Epithelial cell of esophagus (primary cell): ENCODE results near the gene SEC16A.

Experiments used
- DNase-seq: peaks from one replicate; pipeline ENCODE4 v3.0.0; 2010; ENCODE audit warnings: low read depth
- H3K4me3 ChIP-seq: 2 replicates; pipeline ENCODE4 v1.5.1; 2011; ENCODE audit warnings: mild to moderate bottlenecking, low read length, control low read depth
- CTCF ChIP-seq: IDR thresholded peaks from 2 replicates; pipeline ENCODE4 v1.5.1; 2011; ENCODE audit warnings: low read depth, mild to moderate bottlenecking, low read length, control low read depth, inconsistent platforms; ENCODE audit not compliant: insufficient read depth; ENCODE audit errors: missing control alignments

The SEC16A gene

GRCh38 chr9:136404801-136405136, 78.1 kb downstream of the SEC16A start:
- no peak overlapping the region for H3K4me3 ChIP-seq
- TF ChIP-seq CTCF, result no peak
- no peak for DNase-seq

GRCh38 chr9:136403915-136404800, 78.7 kb downstream of the SEC16A start:
- DNase-seq, result no peak
- no peak for TF ChIP-seq CTCF
- no peak overlapping the region for H3K4me3 ChIP-seq

- no peak overlapping the region for H3K4me3 ChIP-seq
- no peak for DNase-seq
- TF ChIP-seq CTCF, result no peak
Measured at GRCh38 chr9:136403538-136403914, 79.3 kb downstream of the SEC16A start.

GRCh38 chr9:136402067-136402466, 80.8 kb downstream of the SEC16A start:
- H3K4me3 ChIP-seq, result no peak overlapping the region
- TF ChIP-seq CTCF, result no peak
- DNase-seq, result no peak

DNA sequence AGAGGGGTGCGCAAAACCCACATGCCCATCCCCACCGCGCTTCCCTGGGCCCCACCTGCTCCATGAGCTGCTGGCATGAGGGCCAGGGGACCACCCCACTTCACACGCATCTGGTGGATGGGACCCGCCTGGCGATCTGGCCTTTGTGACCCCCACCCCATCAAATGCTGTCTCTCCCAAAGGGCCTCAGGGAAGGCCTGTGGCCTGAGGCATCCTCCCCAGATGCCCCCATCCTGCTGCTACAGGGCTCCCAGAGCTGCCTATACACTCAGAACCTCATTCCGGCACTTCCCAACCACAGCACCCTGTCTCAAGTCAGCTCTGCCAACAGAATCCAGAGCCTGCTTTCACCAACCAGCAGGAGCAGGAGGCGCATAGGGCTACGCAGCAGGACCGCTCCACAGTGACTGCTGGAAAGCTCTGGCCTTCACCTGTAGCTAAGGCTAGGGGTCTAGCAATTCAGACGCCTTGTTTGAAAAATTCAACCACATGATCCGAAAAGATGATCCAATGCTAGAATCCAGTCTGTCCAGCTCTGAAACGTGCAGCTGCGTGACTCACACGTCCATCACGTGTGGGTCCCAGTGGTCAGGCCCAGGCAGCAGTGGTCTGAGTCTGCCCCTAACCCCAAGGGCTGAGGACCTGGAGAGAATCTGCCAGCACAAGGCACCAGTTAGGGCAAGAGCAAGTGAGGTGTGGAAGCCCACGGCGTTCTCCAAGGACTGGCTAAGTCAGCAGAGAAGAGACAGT, 81.5 kb downstream of the SEC16A start:
- TF ChIP-seq CTCF, result no peak
- DNase-seq, result peak; percentile 24
- no peak overlapping the region for H3K4me3 ChIP-seq

DNA sequence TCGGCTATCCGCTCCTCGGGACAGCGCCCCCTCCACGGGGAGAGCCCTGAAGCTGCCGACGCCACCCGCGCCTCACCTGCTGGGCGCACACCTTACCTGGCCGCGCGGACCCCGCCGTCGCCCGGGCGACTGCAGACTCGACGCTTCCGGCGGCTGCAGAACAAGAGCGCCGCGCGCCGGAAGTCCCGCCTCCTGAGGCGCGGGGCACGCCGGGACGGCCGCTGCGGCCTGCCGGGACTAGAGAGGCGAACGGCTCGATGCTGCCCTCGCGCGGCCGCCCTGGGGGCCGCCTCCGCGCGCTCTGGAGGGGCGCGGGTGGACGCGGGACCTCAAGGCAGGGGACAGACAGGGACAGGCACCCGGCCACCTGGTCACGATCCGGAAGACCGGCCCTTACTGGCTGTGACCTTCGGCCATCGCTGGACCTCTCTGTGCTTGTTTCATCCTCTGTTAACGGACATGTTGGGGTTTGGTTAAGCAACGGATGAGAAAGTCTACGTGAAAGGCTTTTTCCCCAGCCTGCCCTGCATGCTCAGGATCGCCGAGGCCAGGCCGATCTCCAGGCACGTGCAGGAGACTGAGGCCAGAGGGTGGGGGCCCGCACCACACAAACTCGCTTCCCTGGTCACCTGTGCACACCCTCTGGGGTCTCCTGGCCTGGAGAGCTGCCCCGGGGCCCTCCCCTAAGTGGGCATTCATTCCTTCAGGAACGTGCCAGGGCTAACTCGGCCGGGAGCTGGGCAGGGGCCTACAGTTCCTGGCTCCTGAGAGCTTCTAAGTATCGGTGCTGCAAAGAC, 82.6 kb downstream of the SEC16A start, which contains the start of gene SNAPC4:
SNAPC4 (minus strand) TSS at position 133 of the 797 bp plus-strand sequence. CDS start 1,742 bp downstream, outside the sequence.
- TF ChIP-seq CTCF, result peak; percentile 41
- H3K4me3 ChIP-seq, result peak within 1 kb of the TSS; percentile 71
- DNase-seq, result peak; percentile 89
